Erythroblast (primary cell): ENCODE data around the gene GCC2.

Experiments
- DNase-seq, 2 experiments: peaks; one replicate each; lab custom pipeline; 2025; lab: John Stamatoyannopoulos, UW
- GATA1 ChIP-seq: IDR thresholded peaks from 2 replicates; pipeline ENCODE4 v1.6.1; 2011; ENCODE audit warnings: low read depth, mild to moderate bottlenecking, control low read depth, low read length, moderate library complexity
- POLR2A ChIP-seq: IDR thresholded peaks from 2 replicates; pipeline ENCODE4 v1.6.1; 2011; ENCODE audit warnings: mild to moderate bottlenecking, low read length

GCC2 gene

GRCh38 chr2:108531674-108532055 lies 82.7 kb downstream of the GCC2 start:
- peak in 1 of 2 experiments; percentile 25 for DNase-seq
- no peak for TF ChIP-seq POLR2A
- TF ChIP-seq GATA1 = no peak

DNA sequence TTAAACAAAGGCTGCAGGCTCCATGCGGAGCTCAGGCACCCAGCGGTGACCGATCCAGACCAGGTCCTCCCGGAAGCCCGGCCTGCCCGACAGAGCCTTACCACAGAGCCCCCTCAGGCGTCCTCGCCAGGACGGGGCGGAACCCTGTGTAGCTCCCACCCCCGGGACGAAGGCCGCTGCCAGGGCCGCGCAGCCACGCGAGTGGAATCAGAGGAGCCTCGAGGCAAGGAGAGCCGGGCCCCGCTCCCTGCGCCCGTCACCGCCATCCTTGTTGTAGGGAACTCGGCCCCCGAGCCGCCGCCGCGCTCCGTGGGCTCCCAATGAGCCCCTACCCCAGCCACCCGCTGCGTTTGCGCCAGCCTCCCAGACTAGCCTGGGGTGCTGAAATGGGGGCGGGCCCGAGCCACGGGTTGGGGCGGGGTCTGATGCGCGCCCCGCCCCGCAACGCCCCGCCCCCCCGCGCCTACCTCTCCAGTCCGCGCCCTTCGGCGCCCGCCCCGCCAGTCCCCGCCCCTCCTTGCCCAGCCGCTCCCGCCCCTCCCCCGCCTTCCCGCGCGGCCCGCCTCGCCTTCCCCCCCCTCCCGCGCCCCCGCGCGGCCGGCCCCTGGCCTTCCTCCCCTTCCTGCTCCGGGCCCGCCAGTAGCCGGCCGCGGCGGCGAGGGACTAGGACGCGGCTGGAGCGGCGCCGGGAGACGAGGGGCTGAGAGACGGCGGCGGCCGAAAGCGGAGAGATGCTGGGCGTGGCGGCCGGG lies 85.0 kb downstream of the GCC2 start, which contains the start of gene LIMS1:
LIMS1 (plus strand) TSS at position 639 of the 752 bp plus-strand sequence; CDS start at position 732, 93 bp downstream.
- TF ChIP-seq POLR2A (peak; percentile 81), GATA1 (no peak)
- peak; percentile 91 to 94 for DNase-seq

DNA sequence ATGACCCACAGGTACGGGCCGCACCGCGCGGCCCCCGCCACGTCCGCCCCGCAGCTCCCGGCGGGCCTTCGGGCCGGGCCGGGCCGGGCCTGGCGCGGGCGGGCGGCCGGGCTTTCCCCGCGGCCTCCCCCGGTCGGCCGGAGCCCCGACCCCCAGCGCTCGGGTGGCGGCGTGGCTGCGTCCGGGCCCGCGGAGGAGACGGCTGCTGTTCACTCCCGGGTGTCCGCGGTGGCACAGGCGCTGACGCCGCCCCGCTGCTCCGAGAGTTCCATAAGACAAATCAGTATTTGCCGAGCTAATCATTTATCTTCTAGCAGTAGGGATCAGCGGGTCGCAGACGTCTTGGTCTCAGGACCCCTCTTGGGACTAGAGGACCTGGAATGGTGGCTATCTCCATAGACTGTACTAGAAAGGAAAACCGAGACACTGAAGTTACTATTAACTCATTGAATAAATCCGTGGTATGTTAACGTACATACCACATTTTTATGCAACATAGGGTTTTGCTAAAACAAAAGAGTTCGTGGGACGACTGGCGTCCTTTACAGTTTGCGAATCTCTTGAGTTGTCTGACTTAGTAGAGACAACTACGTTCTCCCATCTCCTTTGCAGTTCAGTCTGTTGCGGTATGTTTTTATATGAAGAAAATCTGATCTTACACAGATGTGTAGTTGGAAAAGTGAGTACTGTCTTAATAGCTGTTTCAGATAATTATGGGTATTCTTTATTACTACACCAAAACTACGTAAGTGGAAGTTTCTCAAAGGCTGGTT lies 85.8 kb downstream of the GCC2 start:
- DNase-seq = peak; percentile 70 to 74
- TF ChIP-seq POLR2A = no peak

- peak in 1 of 2 experiments; percentile 42 for DNase-seq
Measured at GRCh38 chr2:108535357-108535631, 86.3 kb downstream of the GCC2 start.

DNA sequence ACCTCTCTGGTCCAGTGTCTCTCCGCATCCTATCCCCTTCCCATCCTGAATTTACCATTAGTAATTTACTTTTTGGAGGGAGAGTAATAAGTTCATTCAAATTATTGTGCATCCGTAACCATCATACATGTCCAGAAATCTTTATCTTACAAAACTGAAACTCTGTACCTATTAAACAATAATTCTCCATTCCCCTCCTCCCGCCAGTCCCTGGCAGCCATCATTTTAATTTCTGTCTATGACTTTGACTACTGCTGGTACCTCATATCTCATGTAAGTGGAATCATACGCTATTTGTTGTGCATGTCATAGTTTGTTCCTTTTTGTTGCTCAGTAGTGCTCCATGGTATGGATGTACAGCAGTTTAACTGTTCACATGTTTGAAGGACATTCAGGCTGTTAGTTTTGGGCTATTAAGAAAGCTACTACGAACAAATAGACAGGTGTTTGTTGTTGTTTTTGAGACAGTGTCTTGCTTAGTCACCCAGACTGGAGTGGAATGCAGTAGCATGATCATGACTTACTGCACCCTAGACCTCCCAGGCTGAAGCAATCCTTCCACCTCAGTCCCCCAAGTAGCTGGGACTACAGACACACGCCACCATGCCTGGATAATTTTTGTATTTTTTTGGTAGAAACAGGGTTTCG lies 87.3 kb downstream of the GCC2 start:
- TF ChIP-seq GATA1 (no peak), POLR2A (no peak)
- peak; percentile 32 for DNase-seq

More at GRCh38 chr2:108535357-108535631, 86.3 kb downstream of the GCC2 start:
- TF ChIP-seq GATA1 (no peak), POLR2A (no peak)

- TF ChIP-seq POLR2A (no peak), GATA1 (no peak)
- no peak for DNase-seq
Measured at GRCh38 chr2:108536911-108537310, 87.9 kb downstream of the GCC2 start.

DNA sequence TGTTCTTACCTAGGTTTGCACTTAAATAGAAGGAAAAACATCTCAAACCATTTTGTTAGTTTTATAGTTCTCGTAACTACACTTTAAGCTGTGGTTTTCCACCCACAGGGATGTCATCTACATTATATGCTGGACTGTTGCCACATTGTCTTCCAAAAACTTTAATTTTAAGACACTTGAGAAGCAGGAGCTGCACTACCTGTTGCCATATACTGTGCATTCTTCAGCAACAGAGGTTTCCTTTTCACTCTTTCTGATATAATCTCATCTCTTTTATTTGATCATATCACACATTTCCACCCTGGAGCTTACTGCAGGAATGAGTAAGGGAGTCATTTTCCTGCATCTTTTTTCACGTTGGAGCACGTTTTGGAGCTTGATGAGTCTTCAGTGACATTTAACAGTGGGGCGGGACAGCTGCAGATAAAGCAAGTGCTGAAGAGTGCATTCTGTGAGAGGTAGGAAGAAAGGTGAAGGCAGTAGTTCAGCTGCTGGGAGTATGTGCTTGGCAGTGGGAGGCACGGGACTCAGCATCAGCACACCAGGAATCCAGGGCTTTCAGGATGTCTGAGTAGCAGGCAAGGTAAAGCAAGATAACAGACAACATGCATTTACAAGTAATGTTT lies 89.1 kb downstream of the GCC2 start:
- no peak for DNase-seq
- no peak for TF ChIP-seq GATA1
- TF ChIP-seq POLR2A = no peak

- no peak for DNase-seq
- TF ChIP-seq POLR2A = no peak
- no peak for TF ChIP-seq GATA1
Measured at GRCh38 chr2:108541451-108541850, 92.4 kb downstream of the GCC2 start.

- TF ChIP-seq POLR2A = no peak
- DNase-seq = no peak
Measured at GRCh38 chr2:108542071-108542470, 93.1 kb downstream of the GCC2 start.

- TF ChIP-seq GATA1 (no peak), POLR2A (no peak)
- DNase-seq = no peak
Measured at GRCh38 chr2:108547606-108548005, 98.6 kb downstream of the GCC2 start.

- DNase-seq = peak in 1 of 2 experiments; percentile 20
- TF ChIP-seq GATA1 = no peak
- TF ChIP-seq POLR2A = no peak
Measured at GRCh38 chr2:108548208-108549003, 99.4 kb downstream of the GCC2 start.

- DNase-seq = peak; percentile 36 to 55
- TF ChIP-seq GATA1 = no peak
- no peak for TF ChIP-seq POLR2A
Measured at GRCh38 chr2:108552566-108552965, 103.6 kb downstream of the GCC2 start.
